Prostate gland (tissue), 2 donors: ENCODE results near the gene RAD51B. TPM values are rescaled to one million over a fixed set of nuclear protein-coding genes. Genes with fewer than 3 reads are reported as not detected.

Source experiments
- DNase-seq: peaks from one replicate; pipeline ENCODE4 v3.0.0-alpha.2; 2019; ENCODE audit warnings: low spot score
- H3K27ac ChIP-seq, 2 donors: fragments of 200-600 bp; sonication (generic); 2 replicates each; pipeline ENCODE4 v1.5.1; 2017 to 2019
- H3K27me3 ChIP-seq: fragments of 200-600 bp; sonication (generic); replicated peaks from 2 replicates; pipeline ENCODE4 v1.5.1; 2019; ENCODE audit not compliant: insufficient read depth
- H3K36me3 ChIP-seq, 2 donors: fragments of 200-600 bp; sonication (generic); 1 replicate in 1 of 2; 2 replicates in 1 of 2; pipeline versions ENCODE4 v1.5.1 to v1.8.1; 2017 to 2019
- H3K4me1 ChIP-seq: fragments of 200-600 bp; sonication (generic); replicated peaks from 2 replicates; pipeline ENCODE4 v1.5.1; 2019
- H3K4me3 ChIP-seq, 2 donors: fragments of 200-600 bp; sonication (generic); 2 replicates each; pipeline ENCODE4 v1.5.1; 2017 to 2019
- H3K9me3 ChIP-seq: fragments of 200-600 bp; sonication (generic); 2 replicates; pipeline ENCODE4 v1.5.1; 2017
- CTCF ChIP-seq, 4 experiments: fragments of 200-600 bp in 2 of 4; fragments of 450-650 bp in 2 of 4; sonication (generic) in 2 of 4; IDR thresholded peaks; 1 replicate in 3 of 4; 2 replicates in 1 of 4; pipeline ENCODE4 v1.5.1; 2016 to 2019; ENCODE audit warnings: antibody characterized with exemption in 4 of 4, mild to moderate bottlenecking in 2 of 4, moderate library complexity in 2 of 4
- POLR2A ChIP-seq: fragments of 450-650 bp; IDR thresholded peaks from one replicate; pipeline ENCODE4 v1.6.1; 2016; ENCODE audit warnings: antibody characterized with exemption, mild to moderate bottlenecking
- POLR2AphosphoS5 ChIP-seq: sonication (generic); formaldehyde crosslinking; IDR thresholded peaks from one replicate; pipeline ENCODE4 v1.6.1; 2017; ENCODE audit warnings: antibody characterized with exemption
- WGBS: methylation state at CpG from one replicate; pipeline ENCODE4 v1.1.5; 2018; 5-methylcytosine and 5-hydroxymethylcytosine counted together
- intact Hi-C: fragments of 100-400 bp; cut with DNase I; formaldehyde crosslinking; loops from one replicate; pipeline ENCODE4 v1.14.2; 2022
- total RNA-seq, 2 donors: library from RNA; depleted of rRNA; stranded (reverse); fragments of >200 nt; gene quantifications; one replicate each; pipeline ENCODE4 v1.1.0, GENCODE V29; 2016

The RAD51B gene
- total RNA-seq, 2 donors from 2014 or later: 14.9 to 35.8 TPM

DNA sequence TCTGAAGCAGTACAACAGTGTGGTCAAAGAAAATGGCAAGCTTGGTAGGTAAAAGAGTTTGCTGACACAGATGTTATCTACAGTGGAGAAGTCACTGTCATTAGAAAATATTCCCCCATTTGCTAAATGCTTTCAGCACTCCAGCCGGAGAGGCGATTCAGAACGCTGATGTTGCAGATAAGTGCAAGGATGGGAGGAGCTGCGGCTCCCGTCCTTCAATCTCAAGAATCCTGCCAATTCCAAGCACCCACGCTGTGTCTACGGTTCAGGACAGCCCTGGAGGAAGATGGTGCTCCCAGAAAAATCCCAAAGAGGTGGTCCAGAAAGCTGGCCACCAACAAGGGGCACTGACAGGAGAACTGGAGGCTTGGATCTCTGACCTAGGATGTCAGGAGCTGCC lies 894.2 kb downstream of the RAD51B start:
- no peak overlapping the region for H3K4me3 ChIP-seq
- intact Hi-C loops: no loop called here
- no peaks in the 10 kb centered on the region for H3K36me3 ChIP-seq
- no peaks in the 10 kb centered on the region for H3K27me3 ChIP-seq
- H3K4me1 ChIP-seq: no peaks in the 10 kb centered on the region
- no peaks in the 10 kb centered on the region for H3K9me3 ChIP-seq
- no peak for DNase-seq
- 32% methylated on average over 7 of the region's 7 CpGs for WGBS
- no peak for TF ChIP-seq POLR2A
- no peak for TF ChIP-seq CTCF (IDR thresholded peaks at IDR 0.05)
- no peak for TF ChIP-seq POLR2AphosphoS5
- H3K27ac ChIP-seq: no peak overlapping the region

- Histone ChIP-seq H3K36me3 (no peaks in the 10 kb centered on the region), H3K4me3 (no peak overlapping the region), H3K27me3 (no peaks in the 10 kb centered on the region), H3K27ac (no peak overlapping the region), H3K4me1 (no peaks in the 10 kb centered on the region), H3K9me3 (no peaks in the 10 kb centered on the region)
- intact Hi-C loops: no loop called here
- TF ChIP-seq CTCF (IDR thresholded peaks at IDR 0.05): no peak
- no peak for TF ChIP-seq POLR2A
- TF ChIP-seq POLR2AphosphoS5: no peak
- WGBS: 85% methylated on average over 7 of the region's 7 CpGs
- no peak for DNase-seq
These were observed 895.7 kb downstream of the RAD51B start for GRCh38 chr14:68714991-68715924.

DNA sequence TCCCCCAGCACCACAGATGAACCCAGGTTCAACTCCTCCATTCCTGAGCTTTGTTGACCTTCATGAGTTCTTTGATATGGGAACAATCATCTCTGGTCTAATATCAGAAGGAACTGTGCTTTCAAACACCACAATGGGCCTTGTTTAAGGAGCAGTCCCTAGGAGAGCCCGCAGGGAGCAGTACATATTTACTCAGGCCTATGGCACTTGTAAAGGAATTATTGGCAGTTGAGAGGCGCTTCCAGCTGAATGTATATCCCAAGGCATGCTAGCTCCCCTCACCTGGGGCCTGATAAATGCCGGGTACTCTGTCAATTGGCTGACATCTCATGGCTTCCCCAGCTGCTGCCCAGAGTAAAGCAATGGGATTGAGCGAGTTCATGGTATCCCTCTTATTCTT lies 897.1 kb downstream of the RAD51B start:
- intact Hi-C loops: no loop called here
- no peak for DNase-seq
- 83% methylated on average over 4 of the region's 4 CpGs for WGBS
- Histone ChIP-seq H3K4me3 (no peak overlapping the region), H3K9me3 (no peaks in the 10 kb centered on the region), H3K4me1 (no peaks in the 10 kb centered on the region), H3K36me3 (no peaks in the 10 kb centered on the region), H3K27ac (no peak overlapping the region), H3K27me3 (no peaks in the 10 kb centered on the region)
- TF ChIP-seq POLR2A (no peak), POLR2AphosphoS5 (no peak), CTCF (IDR thresholded peaks at IDR 0.05) (no peak)

DNA sequence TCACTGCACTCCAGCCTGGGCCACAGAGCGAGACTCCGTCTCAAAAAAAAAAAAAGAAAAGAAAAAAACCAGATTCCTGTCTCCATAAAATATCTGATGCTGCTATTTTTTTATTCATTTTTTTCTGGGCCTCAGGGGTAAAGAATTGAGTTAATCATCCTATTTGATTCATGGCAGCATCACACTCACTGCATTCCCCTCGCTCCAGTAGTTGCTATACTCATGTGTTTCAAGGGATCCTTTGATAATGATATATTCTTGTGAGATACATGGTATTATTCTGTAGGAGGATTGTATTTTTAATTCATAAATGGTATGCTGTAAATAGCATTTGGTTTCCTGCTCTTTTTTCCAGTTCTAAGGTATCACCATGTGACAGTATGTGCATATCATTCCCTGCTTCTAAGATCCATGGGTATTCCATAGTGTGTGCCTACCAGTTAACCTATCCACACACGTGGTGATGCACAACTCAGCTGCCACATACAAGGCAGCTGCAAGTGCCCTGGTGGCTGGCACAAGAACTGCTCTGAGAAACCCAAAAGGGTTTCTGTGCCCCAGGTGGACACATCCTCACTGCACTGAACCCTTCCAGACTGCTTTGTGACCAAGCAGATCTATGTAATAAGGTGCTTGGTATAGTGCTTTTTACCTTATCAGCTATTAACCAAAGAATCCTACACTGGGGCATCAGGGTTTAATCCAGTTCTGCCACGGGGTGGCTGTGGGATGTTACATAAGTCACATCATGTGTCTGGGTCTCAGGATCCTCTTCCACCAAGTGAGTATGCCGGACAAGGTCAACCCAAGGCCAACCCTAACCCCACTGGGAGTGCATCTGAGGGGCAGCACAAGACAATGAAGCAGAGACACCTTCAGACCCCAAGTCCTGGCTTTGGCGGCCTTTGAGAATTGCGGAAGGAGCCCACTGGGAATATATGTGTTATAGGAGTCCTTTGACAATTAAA lies 898.7 kb downstream of the RAD51B start:
- Histone ChIP-seq H3K4me3 (no peak overlapping the region), H3K27ac (no peak overlapping the region), H3K27me3 (no peaks in the 10 kb centered on the region), H3K4me1 (no peaks in the 10 kb centered on the region), H3K9me3 (no peaks in the 10 kb centered on the region), H3K36me3 (no peaks in the 10 kb centered on the region)
- WGBS: 92% methylated on average over 8 of the region's 8 CpGs
- DNase-seq: no peak
- TF ChIP-seq POLR2A (no peak), POLR2AphosphoS5 (no peak), CTCF (IDR thresholded peaks at IDR 0.05) (no peak)
- intact Hi-C loops: no loop called here
